Gastroesophageal sphincter (tissue), 4 donors: ENCODE results near the gene GPC3. TPM values are rescaled to one million over a fixed set of nuclear protein-coding genes. Genes with fewer than 3 reads are reported as not detected.

Source experiments
- ATAC-seq: fragments of 150-250 bp; one replicate; pipeline ENCODE4 v1.9.1; 2016; ENCODE audit warnings: mild to moderate bottlenecking, moderate library complexity
- H3K27ac ChIP-seq, 4 donors: fragments of 200-600 bp; sonication (generic) in 3 of 4; 1 replicate in 3 of 4; 2 replicates in 1 of 4; pipeline ENCODE4 v1.5.1; 2016 to 2019
- H3K27me3 ChIP-seq: fragments of 200-600 bp; sonication (generic); one replicate; pipeline ENCODE4 v1.5.1; 2019
- H3K36me3 ChIP-seq, 2 donors: fragments of 200-600 bp; sonication (generic); one replicate each; pipeline ENCODE4 v1.5.1; 2019; ENCODE audit warnings: control low read depth in 1 of 2
- H3K4me1 ChIP-seq, 3 donors: fragments of 200-600 bp; sonication (generic); 1 replicate in 2 of 3; 2 replicates in 1 of 3; pipeline ENCODE4 v1.5.1; 2016 to 2019; ENCODE audit warnings: control low read depth in 2 of 3
- H3K4me3 ChIP-seq, 2 donors: fragments of 200-600 bp; sonication (generic); one replicate each; pipeline ENCODE4 v1.5.1; 2019; ENCODE audit warnings: mild to moderate bottlenecking in 1 of 2, moderate library complexity in 1 of 2
- H3K9me3 ChIP-seq, 3 donors: fragments of 200-600 bp; sonication (generic); one replicate each; pipeline ENCODE4 v1.5.1; 2017 to 2019; ENCODE audit warnings: control low read depth in 2 of 3
- CTCF ChIP-seq, 4 experiments: fragments of 200-600 bp in 2 of 4; fragments of 450-650 bp in 2 of 4; sonication (generic) in 1 of 4; IDR thresholded peaks; one replicate each; pipeline ENCODE4 v1.5.1; 2017 to 2019; ENCODE audit warnings: antibody characterized with exemption in 4 of 4, mild to moderate bottlenecking in 2 of 4, moderate library complexity in 2 of 4
- EP300 ChIP-seq: sonication (generic); formaldehyde crosslinking; IDR thresholded peaks from one replicate; pipeline ENCODE4 v1.6.1; 2017; ENCODE audit warnings: antibody characterized with exemption, mild to moderate bottlenecking
- POLR2A ChIP-seq, 2 donors: fragments of 450-650 bp; IDR thresholded peaks; one replicate each; pipeline ENCODE4 v1.6.1; 2017; ENCODE audit warnings: antibody characterized with exemption in 2 of 2, mild to moderate bottlenecking in 2 of 2, moderate library complexity in 1 of 2
- POLR2AphosphoS5 ChIP-seq: sonication (generic); formaldehyde crosslinking; IDR thresholded peaks from one replicate; pipeline ENCODE4 v1.6.1; 2017; ENCODE audit warnings: antibody characterized with exemption
- WGBS, 2 donors: methylation state at CpG; one replicate each; pipeline ENCODE4 v1.1.5; 2018; ENCODE audit warnings: low coverage in 1 of 2; 5-methylcytosine and 5-hydroxymethylcytosine counted together
- total RNA-seq, 4 donors: library from RNA; depleted of rRNA; stranded (reverse); fragments of >200 nt; gene quantifications; one replicate each; pipeline ENCODE4 v1.1.0, GENCODE V29; 2016

Gene GPC3
- total RNA-seq, 4 donors from 2014 or later, result 5.8 to 19.7 (median 14.9) TPM

- no peak for TF ChIP-seq POLR2AphosphoS5
- no peak for TF ChIP-seq CTCF (IDR thresholded peaks at IDR 0.05)
- no peak for TF ChIP-seq EP300
- no peak for TF ChIP-seq POLR2A (IDR thresholded peaks at IDR 0.05)
These were observed 283.2 kb downstream of the GPC3 start for GRCh38 chrX:133702230-133702629.

GRCh38 chrX:133699023-133699728 is 286.2 kb downstream of the GPC3 start:
- WGBS, 2 donors, result 69 to 75% methylated on average over 5 of the region's 7 CpGs
- no peaks in the 10 kb centered on the region for H3K36me3 ChIP-seq
- no peak for TF ChIP-seq EP300
- no peak for TF ChIP-seq POLR2A (IDR thresholded peaks at IDR 0.05)
- TF ChIP-seq POLR2AphosphoS5, result no peak
- TF ChIP-seq CTCF (IDR thresholded peaks at IDR 0.05), result no peak
- no peaks in the 10 kb centered on the region for H3K27me3 ChIP-seq
- H3K4me1 ChIP-seq, result no peaks in the 10 kb centered on the region
- H3K4me3 ChIP-seq, result no peak overlapping the region
- H3K27ac ChIP-seq, result no peak overlapping the region
- no peaks in the 10 kb centered on the region for H3K9me3 ChIP-seq
- no peak for ATAC-seq

More at GRCh38 chrX:133702230-133702629, 283.2 kb downstream of the GPC3 start:
- Histone ChIP-seq H3K4me1 (no peaks in the 10 kb centered on the region), H3K9me3 (no peaks in the 10 kb centered on the region), H3K27ac (no peak overlapping the region), H3K27me3 (no peaks in the 10 kb centered on the region), H3K4me3 (no peak overlapping the region), H3K36me3 (no peaks in the 10 kb centered on the region)
- ATAC-seq, result no peak

- H3K27ac ChIP-seq, result no peak overlapping the region
- ATAC-seq, result no peak
- no peaks in the 10 kb centered on the region for H3K36me3 ChIP-seq
- no peaks in the 10 kb centered on the region for H3K27me3 ChIP-seq
- WGBS, 2 donors, result 17 to 50% methylated on average over 1 to 2 of the region's 2 CpGs
- H3K4me1 ChIP-seq, result no peaks in the 10 kb centered on the region
- no peaks in the 10 kb centered on the region for H3K9me3 ChIP-seq
- H3K4me3 ChIP-seq, result no peak overlapping the region
- TF ChIP-seq POLR2A (IDR thresholded peaks at IDR 0.05) (no peak), EP300 (no peak), CTCF (IDR thresholded peaks at IDR 0.05) (no peak), POLR2AphosphoS5 (no peak)
These were observed 287.1 kb downstream of the GPC3 start for GRCh38 chrX:133698298-133698697.

GRCh38 chrX:133697656-133698055 is 287.7 kb downstream of the GPC3 start:
- no peak overlapping the region for H3K4me3 ChIP-seq
- no peaks in the 10 kb centered on the region for H3K27me3 ChIP-seq
- H3K4me1 ChIP-seq, result no peaks in the 10 kb centered on the region
- 36% methylated on average over 3 of the region's 3 CpGs; no CpG with 5 or more reads in 1 of the 2 donors for WGBS, 2 donors
- H3K9me3 ChIP-seq, result no peaks in the 10 kb centered on the region
- no peak overlapping the region for H3K27ac ChIP-seq
- TF ChIP-seq POLR2AphosphoS5 (no peak), CTCF (IDR thresholded peaks at IDR 0.05) (no peak), POLR2A (IDR thresholded peaks at IDR 0.05) (no peak), EP300 (no peak)
- H3K36me3 ChIP-seq, result no peaks in the 10 kb centered on the region
- no peak for ATAC-seq

- Histone ChIP-seq H3K9me3 (no peaks in the 10 kb centered on the region), H3K36me3 (no peaks in the 10 kb centered on the region), H3K27me3 (no peaks in the 10 kb centered on the region), H3K4me3 (no peak overlapping the region), H3K4me1 (no peaks in the 10 kb centered on the region), H3K27ac (no peak overlapping the region)
- TF ChIP-seq EP300, result no peak
- TF ChIP-seq CTCF (IDR thresholded peaks at IDR 0.05), result no peak
- no peak for TF ChIP-seq POLR2AphosphoS5
- TF ChIP-seq POLR2A (IDR thresholded peaks at IDR 0.05), result no peak
- no peak for ATAC-seq
- 71 to 100% methylated on average over 1 of the region's 1 CpG for WGBS, 2 donors
These were observed 295.3 kb downstream of the GPC3 start for GRCh38 chrX:133689997-133690599.
